ENCODE results near the gene ACTG1.

- TF ChIP-seq CTCF (conservative IDR thresholded peaks at IDR 0.05; ENCODE audit: low read length): no peak
- TF ChIP-seq EZH2phosphoT487 (IDR thresholded peaks at IDR 0.05; ENCODE audit: borderline replicate concordance, low read depth, low read length): no peak
Observed at GRCh38 chr17:81552244-81553017, 39.8 kb upstream of the ACTG1 start, which contains the start of gene FAAP100.
